Cardiac fibroblast (primary cell): Measurements from ENCODE around the gene SERTAD2.

ENCODE experiments used
- DNase-seq, 2 donors: peaks; one replicate each; pipeline versions ENCODE4 v3.0.0 to v3.0.0-alpha.2; 2010; ENCODE audit warnings: low read depth in 2 of 2
- H3K4me3 ChIP-seq, 2 donors: replicated peaks in 1 of 2; 1 replicate in 1 of 2; 2 replicates in 1 of 2; pipeline ENCODE4 v1.5.1; 2011; ENCODE audit warnings: low read depth in 2 of 2, low read length in 2 of 2, mild to moderate bottlenecking in 2 of 2, moderate library complexity in 1 of 2
- CTCF ChIP-seq: IDR thresholded peaks from one replicate; pipeline ENCODE4 v1.5.1; 2011; ENCODE audit warnings: low read depth, mild to moderate bottlenecking, low read length, inconsistent platforms

The SERTAD2 gene

GRCh38 chr2:64582774-64583340 is 70.9 kb downstream of the SERTAD2 start:
- no peak for TF ChIP-seq CTCF
- no peak overlapping the region for H3K4me3 ChIP-seq
- DNase-seq = no peak

- no peak for DNase-seq
- no peak for TF ChIP-seq CTCF
Observed at GRCh38 chr2:64581777-64582539, 71.8 kb downstream of the SERTAD2 start.

More at GRCh38 chr2:64581777-64582539, 71.8 kb downstream of the SERTAD2 start:
- H3K4me3 ChIP-seq = no peak overlapping the region
